A673 (cell line): ENCODE results near the gene PACRG.

Experiments used
- CTCF ChIP-seq: fragments of 300-800, 200-600 bp; sonication (generic); conservative IDR thresholded peaks from 2 replicates; pipeline ENCODE4 v1.5.1; 2017; ENCODE audit warnings: low read depth, mild to moderate bottlenecking, antibody characterized with exemption, low read length, moderate library complexity, mixed read lengths
- EZH2 ChIP-seq: fragments of 200-600 bp; sonication (generic); IDR thresholded peaks from 2 replicates; pipeline ENCODE4 v1.6.1; 2017; ENCODE audit warnings: borderline replicate concordance, low read depth, mild to moderate bottlenecking, mixed read lengths, antibody characterized with exemption, low read length; ENCODE audit not compliant: poor library complexity, severe bottlenecking

- no peak for TF ChIP-seq CTCF
- no peak for TF ChIP-seq EZH2
These were observed 5.5 kb upstream of the PACRG start for GRCh38 chr6:162722226-162722625.
